Endothelial cell (in vitro differentiated cells): ENCODE measurements around the gene CYP46A1. TPM values are rescaled to one million over a fixed set of nuclear protein-coding genes. Genes with fewer than 3 reads are reported as not detected.

Experiments
- DNase-seq: peaks from one replicate; pipeline ENCODE4 v3.0.0; 2021; ENCODE audit warnings: low spot score
- H3K27ac Mint-ChIP-seq: one replicate; pipeline ENCODE4 v1.8.0; 2021; ENCODE audit warnings: mixed read lengths, inconsistent platforms; ENCODE audit not compliant: unreplicated experiment
- H3K27me3 Mint-ChIP-seq: one replicate; pipeline ENCODE4 v1.8.0; 2021; ENCODE audit warnings: mild to moderate bottlenecking, moderate library complexity, mixed read lengths, inconsistent platforms; ENCODE audit not compliant: unreplicated experiment
- H3K36me3 Mint-ChIP-seq: one replicate; pipeline ENCODE4 v1.8.0; 2021; ENCODE audit warnings: mild to moderate bottlenecking, low read depth, mixed read lengths, inconsistent platforms; ENCODE audit not compliant: unreplicated experiment
- H3K4me1 Mint-ChIP-seq: one replicate; pipeline ENCODE4 v1.8.0; 2021; ENCODE audit warnings: mild to moderate bottlenecking, mixed read lengths, inconsistent platforms; ENCODE audit not compliant: unreplicated experiment
- H3K4me3 Mint-ChIP-seq: one replicate; pipeline ENCODE4 v1.8.0; 2021; ENCODE audit warnings: mild to moderate bottlenecking, mixed read lengths, inconsistent platforms; ENCODE audit not compliant: unreplicated experiment
- H3K9me3 Mint-ChIP-seq: one replicate; pipeline ENCODE4 v1.8.0; 2021; ENCODE audit warnings: mixed read lengths, inconsistent platforms; ENCODE audit not compliant: unreplicated experiment
- CTCF ChIP-seq: fragments of 200-600 bp; sonication (generic); IDR thresholded peaks from one replicate; pipeline ENCODE4 v1.5.0; 2021; ENCODE audit warnings: antibody characterized with exemption; ENCODE audit not compliant: unreplicated experiment
- total RNA-seq: library from RNA; stranded (reverse); fragmentation: NEBNext Ultra II Directional; extraction: Animal tissue kit (Norgen Biotek cat#: 25700); gene quantifications from one replicate; pipeline ENCODE4 v1.2.1, GENCODE V29; 2021; ENCODE audit not compliant: unreplicated experiment

Gene CYP46A1
- total RNA-seq, 1 donor from 2014 or later = 5.2 TPM

DNA sequence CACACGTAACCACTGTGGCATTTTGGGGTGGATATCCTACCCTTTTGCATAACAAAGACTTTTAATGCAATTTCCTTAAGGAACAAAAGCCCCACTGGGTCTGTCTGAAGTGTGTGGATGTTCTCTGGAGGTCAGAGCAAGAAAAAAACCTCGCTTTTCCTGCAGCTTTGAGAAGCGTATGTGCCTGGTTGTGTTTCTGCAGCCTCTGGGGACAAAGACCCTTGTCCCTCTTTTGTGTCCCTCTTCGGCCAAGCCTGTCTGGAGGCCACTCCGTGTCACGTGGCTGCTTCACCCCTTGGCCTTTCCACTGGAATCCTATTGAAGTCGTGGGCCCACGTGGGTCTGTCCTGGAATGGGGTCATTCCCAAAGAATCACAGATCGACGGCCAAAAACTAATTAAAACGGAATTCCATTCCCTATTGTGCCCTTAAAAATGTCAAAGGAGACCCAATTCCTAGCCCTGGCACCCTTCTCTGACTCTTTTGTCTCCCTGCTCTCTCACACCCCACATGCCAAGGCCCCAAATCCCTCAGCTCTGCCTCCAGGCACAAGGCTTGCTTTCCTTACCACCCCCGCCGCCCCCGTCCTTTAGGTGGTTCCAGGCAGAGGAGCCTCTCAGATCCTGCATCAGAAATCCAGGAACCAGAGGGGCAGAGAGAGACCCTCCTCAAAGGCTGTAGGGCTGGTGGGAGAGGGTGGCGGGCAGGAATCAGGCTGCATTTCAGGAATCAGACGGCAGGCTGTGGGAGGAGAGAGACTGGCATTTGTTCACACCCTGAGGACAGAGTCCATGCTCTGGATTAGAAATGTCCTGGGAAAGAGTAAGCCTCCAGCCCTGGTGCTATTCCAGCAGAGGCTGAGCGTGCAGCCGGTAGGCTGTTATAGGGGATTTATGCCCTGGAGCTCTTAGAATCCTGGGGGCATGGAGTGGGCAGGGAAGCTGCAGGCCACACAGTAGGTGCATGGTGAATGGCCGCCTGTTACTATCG lies 12.6 kb upstream of the CYP46A1 start:
- Mint-ChIP-seq H3K27me3 (peaks cover 6% of the 10 kb centered on the region), H3K4me3 (no peak overlapping the region), H3K36me3 (peaks cover 10% of the 10 kb centered on the region), H3K27ac (peak overlapping the region; percentile 81), H3K9me3 (no peaks in the 10 kb centered on the region), H3K4me1 (peaks cover 33% of the 10 kb centered on the region)
- no peak for DNase-seq
- TF ChIP-seq CTCF = no peak

GRCh38 chr14:99672506-99673304 lies 11.4 kb upstream of the CYP46A1 start:
- Mint-ChIP-seq H3K27me3 (peaks cover 7% of the 10 kb centered on the region), H3K4me1 (peaks cover 31% of the 10 kb centered on the region), H3K9me3 (no peaks in the 10 kb centered on the region), H3K4me3 (no peak overlapping the region), H3K27ac (peak overlapping the region; percentile 76), H3K36me3 (peaks cover 10% of the 10 kb centered on the region)
- no peak for DNase-seq
- TF ChIP-seq CTCF = no peak

- Mint-ChIP-seq H3K27me3 (peaks cover 7% of the 10 kb centered on the region), H3K27ac (no peak overlapping the region), H3K9me3 (no peaks in the 10 kb centered on the region), H3K36me3 (peaks cover 13% of the 10 kb centered on the region), H3K4me1 (peaks cover 31% of the 10 kb centered on the region), H3K4me3 (no peak overlapping the region)
- no peak for TF ChIP-seq CTCF
- DNase-seq = no peak
Observed at GRCh38 chr14:99673305-99674063, 10.6 kb upstream of the CYP46A1 start.

- no peak for TF ChIP-seq CTCF
- Mint-ChIP-seq H3K27ac (no peak overlapping the region), H3K4me1 (peaks cover 31% of the 10 kb centered on the region), H3K36me3 (peaks cover 11% of the 10 kb centered on the region), H3K4me3 (no peak overlapping the region), H3K9me3 (no peaks in the 10 kb centered on the region), H3K27me3 (peaks cover 7% of the 10 kb centered on the region)
- DNase-seq = no peak
Observed at GRCh38 chr14:99674064-99674650, 9.9 kb upstream of the CYP46A1 start.
